IPS-20b (cell line): ENCODE results near the gene FOXO3.

ENCODE experiments used
- H3K27ac ChIP-seq: one replicate; pipeline ENCODE4 v1.5.1; 2013; ENCODE audit warnings: low read length
- H3K27me3 ChIP-seq: 2 replicates; pipeline ENCODE4 v1.6.1; 2013; ENCODE audit warnings: mild to moderate bottlenecking, low read length, inconsistent platforms; ENCODE audit not compliant: insufficient read depth
- H3K36me3 ChIP-seq: 2 replicates; pipeline ENCODE4 v1.6.1; 2013; ENCODE audit warnings: low read depth, mild to moderate bottlenecking, inconsistent platforms, low read length, moderate library complexity; ENCODE audit not compliant: insufficient read depth
- H3K4me1 ChIP-seq: 2 replicates; pipeline ENCODE4 v1.6.1; 2013; ENCODE audit warnings: mild to moderate bottlenecking, control low read depth, inconsistent platforms, low read length, moderate library complexity; ENCODE audit not compliant: insufficient read depth
- H3K4me3 ChIP-seq: 2 replicates; pipeline ENCODE4 v1.5.1; 2013; ENCODE audit warnings: mild to moderate bottlenecking, low read length, inconsistent platforms
- H3K9ac ChIP-seq: 2 replicates; pipeline ENCODE4 v1.6.1; 2013; ENCODE audit warnings: low read depth, mild to moderate bottlenecking, inconsistent platforms, low read length, moderate library complexity
- H3K9me3 ChIP-seq: 2 replicates; pipeline ENCODE4 v1.6.1; 2013; ENCODE audit warnings: mild to moderate bottlenecking, low read depth, low read length, inconsistent platforms; ENCODE audit not compliant: insufficient read depth

Gene FOXO3

GRCh38 chr6:108592371-108593337, 31.9 kb downstream of the FOXO3 start:
- Histone ChIP-seq H3K27ac (no peak overlapping the region), H3K4me3 (no peak overlapping the region)

GRCh38 chr6:108594151-108594550, 33.4 kb downstream of the FOXO3 start:
- H3K9me3 ChIP-seq = no peaks in the 10 kb centered on the region
- no peak overlapping the region for H3K9ac ChIP-seq
- H3K4me1 ChIP-seq = peaks cover 8% of the 10 kb centered on the region; the same call in 1 of the 2 replicates
- no peak overlapping the region for H3K4me3 ChIP-seq
- H3K36me3 ChIP-seq = no peaks in the 10 kb centered on the region
- H3K27me3 ChIP-seq = no peaks in the 10 kb centered on the region
- H3K27ac ChIP-seq = no peak overlapping the region

More at GRCh38 chr6:108592371-108593337, 31.9 kb downstream of the FOXO3 start:
- Histone ChIP-seq H3K36me3 (no peaks in the 10 kb centered on the region), H3K4me1 (peaks cover 23% of the 10 kb centered on the region), H3K27me3 (no peaks in the 10 kb centered on the region), H3K9ac (no peak overlapping the region), H3K9me3 (no peaks in the 10 kb centered on the region)

- Histone ChIP-seq H3K27me3 (no peaks in the 10 kb centered on the region), H3K36me3 (no peaks in the 10 kb centered on the region), H3K4me1 (peaks cover 3% of the 10 kb centered on the region; the same call in 1 of the 2 replicates), H3K27ac (no peak overlapping the region), H3K9me3 (no peaks in the 10 kb centered on the region), H3K9ac (no peak overlapping the region), H3K4me3 (no peak overlapping the region)
Observed at GRCh38 chr6:108594640-108595039, 33.9 kb downstream of the FOXO3 start.

- no peaks in the 10 kb centered on the region for H3K4me1 ChIP-seq
- H3K4me3 ChIP-seq = no peak overlapping the region
- H3K27me3 ChIP-seq = no peaks in the 10 kb centered on the region
- no peaks in the 10 kb centered on the region for H3K9me3 ChIP-seq
- no peak overlapping the region for H3K9ac ChIP-seq
- no peaks in the 10 kb centered on the region for H3K36me3 ChIP-seq
- no peak overlapping the region for H3K27ac ChIP-seq
Observed at GRCh38 chr6:108596956-108597355, 36.2 kb downstream of the FOXO3 start.

GRCh38 chr6:108597572-108598304, 37.0 kb downstream of the FOXO3 start:
- H3K9me3 ChIP-seq = no peaks in the 10 kb centered on the region
- H3K4me3 ChIP-seq = no peak overlapping the region
- H3K9ac ChIP-seq = no peak overlapping the region
- H3K27ac ChIP-seq = no peak overlapping the region
- no peaks in the 10 kb centered on the region for H3K36me3 ChIP-seq
- no peaks in the 10 kb centered on the region for H3K27me3 ChIP-seq
- no peaks in the 10 kb centered on the region for H3K4me1 ChIP-seq

GRCh38 chr6:108598305-108598863, 37.7 kb downstream of the FOXO3 start:
- no peaks in the 10 kb centered on the region for H3K4me1 ChIP-seq
- H3K27ac ChIP-seq = no peak overlapping the region
- no peak overlapping the region for H3K4me3 ChIP-seq
- no peaks in the 10 kb centered on the region for H3K9me3 ChIP-seq
- no peak overlapping the region for H3K9ac ChIP-seq
- no peaks in the 10 kb centered on the region for H3K27me3 ChIP-seq
- H3K36me3 ChIP-seq = no peaks in the 10 kb centered on the region

GRCh38 chr6:108604156-108604555, 43.4 kb downstream of the FOXO3 start:
- Histone ChIP-seq H3K4me1 (peaks cover 6% of the 10 kb centered on the region; the same call in 1 of the 2 replicates), H3K9me3 (no peaks in the 10 kb centered on the region), H3K27me3 (no peaks in the 10 kb centered on the region), H3K36me3 (no peaks in the 10 kb centered on the region), H3K9ac (no peak overlapping the region), H3K4me3 (no peak overlapping the region), H3K27ac (no peak overlapping the region)

- Histone ChIP-seq H3K27ac (no peak overlapping the region), H3K9ac (no peak overlapping the region), H3K36me3 (no peaks in the 10 kb centered on the region), H3K4me3 (no peak overlapping the region), H3K4me1 (peaks cover 18% of the 10 kb centered on the region), H3K9me3 (no peaks in the 10 kb centered on the region), H3K27me3 (no peaks in the 10 kb centered on the region)
Observed at GRCh38 chr6:108606250-108606690, 45.6 kb downstream of the FOXO3 start.

GRCh38 chr6:108608453-108609275, 47.9 kb downstream of the FOXO3 start:
- H3K27ac ChIP-seq = no peak overlapping the region
- H3K36me3 ChIP-seq = no peaks in the 10 kb centered on the region
- H3K4me1 ChIP-seq = peaks cover 18% of the 10 kb centered on the region
- H3K9me3 ChIP-seq = no peaks in the 10 kb centered on the region; the same call in none of the 2 replicates
- H3K27me3 ChIP-seq = no peaks in the 10 kb centered on the region
- no peak overlapping the region for H3K9ac ChIP-seq
- H3K4me3 ChIP-seq = no peak overlapping the region

GRCh38 chr6:108609276-108609769, 48.6 kb downstream of the FOXO3 start:
- no peaks in the 10 kb centered on the region for H3K27me3 ChIP-seq
- no peak overlapping the region for H3K27ac ChIP-seq
- no peaks in the 10 kb centered on the region for H3K36me3 ChIP-seq
- H3K9me3 ChIP-seq = no peaks in the 10 kb centered on the region; the same call in none of the 2 replicates
- peaks cover 18% of the 10 kb centered on the region for H3K4me1 ChIP-seq
- H3K9ac ChIP-seq = no peak overlapping the region
- H3K4me3 ChIP-seq = no peak overlapping the region
